ENCODE results near the gene RANBP9. TPM values are rescaled to one million over a fixed set of nuclear protein-coding genes. Genes with fewer than 3 reads are reported as not detected.
A peak's percentile ranks its signal among the peaks of the same experiment; 100 is the strongest.

RANBP9 gene
- total RNA-seq, 2 donors from 2014 or later = 28.4 TPM

DNA sequence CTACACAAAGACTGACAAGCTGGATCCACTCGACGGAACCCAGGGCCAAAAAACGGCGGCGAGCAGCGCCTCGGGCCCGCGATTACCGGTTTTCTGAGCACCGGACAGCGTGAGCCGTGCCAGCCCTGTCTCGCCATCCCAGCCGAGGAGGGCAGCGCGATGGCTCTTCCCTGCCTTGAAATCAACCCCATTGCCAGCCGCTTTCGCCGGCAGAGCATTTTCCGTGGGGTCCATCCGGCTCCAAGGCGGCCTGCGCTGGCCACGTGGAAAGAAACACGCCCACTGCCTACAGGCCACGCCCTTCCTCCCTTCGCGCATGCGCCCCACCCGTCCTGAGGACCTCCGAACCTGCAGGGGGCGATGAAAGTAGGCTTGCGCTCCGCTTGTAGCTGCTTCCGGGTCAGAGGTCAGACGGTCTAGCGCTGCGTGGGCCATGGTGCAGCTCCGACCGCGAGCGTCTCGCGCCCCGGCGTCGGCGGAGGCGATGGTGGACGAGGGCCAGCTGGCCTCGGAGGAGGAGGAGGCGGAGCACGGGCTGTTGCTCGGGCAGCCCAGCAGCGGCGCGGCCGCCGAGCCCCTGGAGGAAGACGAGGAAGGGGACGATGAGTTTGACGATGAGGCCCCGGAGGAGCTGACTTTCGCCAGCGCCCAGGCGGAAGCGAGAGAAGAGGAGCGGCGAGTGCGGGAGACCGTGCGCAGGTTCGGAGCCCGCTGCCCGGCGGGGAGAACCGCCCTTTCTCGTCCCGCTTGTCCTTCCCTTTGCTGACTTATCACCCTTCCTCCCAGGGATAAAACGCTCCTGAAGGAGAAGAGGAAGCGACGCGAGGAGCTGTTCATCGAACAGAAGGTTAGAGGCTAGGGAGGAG lies 96.5 kb downstream of the RANBP9 start, which contains the start of gene NOL7:
Gene NOL7 (plus strand): TSS at position 410 of the 866 bp plus-strand sequence. CDS start 24 bp downstream, at position 434.
- no peaks in the 10 kb centered on the region for H3K27me3 ChIP-seq
- peaks cover 26% of the 10 kb centered on the region for H3K36me3 ChIP-seq
- DNase-seq (ENCODE audit: low spot score) = peak; percentile 97
- H3K4me3 ChIP-seq = peak within 1 kb of the TSS; percentile 79 to 80
- H3K9me3 ChIP-seq = no peaks in the 10 kb centered on the region
- peak within 1 kb of the TSS; percentile 88 for H3K27ac ChIP-seq
- H3K4me1 ChIP-seq = peaks cover 0 to 29% of the 10 kb centered on the region in 2 donors
- TF ChIP-seq, protein P1, sequence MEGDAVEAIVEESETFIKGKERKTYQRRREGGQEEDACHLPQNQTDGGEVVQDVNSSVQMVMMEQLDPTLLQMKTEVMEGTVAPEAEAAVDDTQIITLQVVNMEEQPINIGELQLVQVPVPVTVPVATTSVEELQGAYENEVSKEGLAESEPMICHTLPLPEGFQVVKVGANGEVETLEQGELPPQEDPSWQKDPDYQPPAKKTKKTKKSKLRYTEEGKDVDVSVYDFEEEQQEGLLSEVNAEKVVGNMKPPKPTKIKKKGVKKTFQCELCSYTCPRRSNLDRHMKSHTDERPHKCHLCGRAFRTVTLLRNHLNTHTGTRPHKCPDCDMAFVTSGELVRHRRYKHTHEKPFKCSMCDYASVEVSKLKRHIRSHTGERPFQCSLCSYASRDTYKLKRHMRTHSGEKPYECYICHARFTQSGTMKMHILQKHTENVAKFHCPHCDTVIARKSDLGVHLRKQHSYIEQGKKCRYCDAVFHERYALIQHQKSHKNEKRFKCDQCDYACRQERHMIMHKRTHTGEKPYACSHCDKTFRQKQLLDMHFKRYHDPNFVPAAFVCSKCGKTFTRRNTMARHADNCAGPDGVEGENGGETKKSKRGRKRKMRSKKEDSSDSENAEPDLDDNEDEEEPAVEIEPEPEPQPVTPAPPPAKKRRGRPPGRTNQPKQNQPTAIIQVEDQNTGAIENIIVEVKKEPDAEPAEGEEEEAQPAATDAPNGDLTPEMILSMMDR (IDR thresholded peaks at IDR 0.05) = peak; percentile 79 to 88

DNA sequence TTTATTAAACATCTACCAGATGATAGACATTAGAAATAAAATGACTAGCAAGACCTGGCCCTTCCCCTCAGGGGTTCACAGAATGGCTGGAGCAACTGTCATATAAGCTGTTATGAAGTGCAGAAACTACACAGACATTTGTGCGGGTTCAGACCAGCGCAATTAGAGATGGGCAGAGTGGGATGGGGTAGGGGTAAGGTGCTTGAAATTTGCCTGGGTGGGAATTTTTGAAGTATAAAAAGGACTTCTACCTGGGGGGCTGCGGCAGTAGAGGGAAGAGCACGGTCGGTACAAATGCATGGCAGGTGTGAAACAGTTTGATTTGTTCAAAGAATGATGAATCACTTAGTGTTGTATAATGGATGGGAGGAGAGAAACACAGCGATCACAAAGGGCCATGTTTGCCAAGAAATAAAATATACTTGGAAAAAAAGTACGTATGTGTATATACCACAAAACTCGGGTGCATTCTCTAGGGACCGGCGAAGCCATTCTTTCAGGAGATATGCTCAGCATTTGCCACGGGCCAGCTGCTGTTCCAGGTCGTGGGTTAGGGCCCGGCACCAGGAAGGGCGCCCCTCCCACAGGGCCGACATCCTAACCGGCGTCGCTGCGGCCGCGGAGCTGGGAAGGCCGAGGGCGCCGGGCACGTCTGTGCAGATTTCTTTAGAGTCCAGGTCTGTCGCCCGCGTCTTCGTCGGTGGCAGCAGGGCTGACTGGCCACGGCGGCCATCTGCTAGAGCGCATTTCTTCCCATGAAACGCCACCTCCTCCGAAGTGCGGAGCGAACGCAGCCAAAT lies 97.3 kb downstream of the RANBP9 start:
- peak; percentile 65 for DNase-seq (ENCODE audit: low spot score)
- Histone ChIP-seq H3K4me1 (peaks cover 0 to 29% of the 10 kb centered on the region in 2 donors), H3K27me3 (no peaks in the 10 kb centered on the region), H3K36me3 (peaks cover 19% of the 10 kb centered on the region), H3K9me3 (no peaks in the 10 kb centered on the region), H3K27ac (peak overlapping the region; percentile 88), H3K4me3 (peak overlapping the region; percentile 79 to 80)
- TF ChIP-seq, protein P1 (IDR thresholded peaks at IDR 0.05) = no peak

DNA sequence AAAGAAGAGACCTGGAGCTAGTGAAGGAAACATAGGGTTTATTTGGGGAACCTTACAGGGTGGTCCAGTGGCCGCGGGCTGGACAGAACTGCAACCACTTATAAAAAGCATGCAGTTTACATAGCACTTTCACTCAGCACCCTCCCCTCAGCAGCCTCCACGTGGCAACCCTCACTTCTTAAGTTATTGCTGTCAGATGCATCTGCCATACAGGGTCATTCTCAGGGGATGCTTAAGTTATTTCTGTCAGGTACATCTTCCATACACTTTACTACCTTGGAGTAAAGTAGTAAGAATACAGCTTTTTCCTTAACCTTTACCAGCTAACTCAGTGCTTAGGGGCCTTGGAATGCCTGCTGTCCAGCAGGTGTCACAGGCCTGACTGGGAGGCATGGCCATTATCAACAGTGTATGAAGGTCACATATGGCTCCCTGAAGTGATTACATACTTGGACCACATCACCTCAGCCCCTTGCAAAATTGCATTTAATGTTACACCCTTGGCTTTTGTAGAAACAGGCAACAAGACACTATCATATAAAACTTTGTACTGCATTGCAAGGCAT lies 98.5 kb downstream of the RANBP9 start:
- Histone ChIP-seq H3K36me3 (peaks cover 9% of the 10 kb centered on the region), H3K27ac (peak overlapping the region in 1 of 2 donors; percentile 87), H3K27me3 (no peaks in the 10 kb centered on the region), H3K4me3 (no peak overlapping the region), H3K9me3 (no peaks in the 10 kb centered on the region), H3K4me1 (peaks cover 0 to 29% of the 10 kb centered on the region in 2 donors)
- DNase-seq (ENCODE audit: low spot score) = no peak
- TF ChIP-seq, protein P1 (IDR thresholded peaks at IDR 0.05) = no peak

DNA sequence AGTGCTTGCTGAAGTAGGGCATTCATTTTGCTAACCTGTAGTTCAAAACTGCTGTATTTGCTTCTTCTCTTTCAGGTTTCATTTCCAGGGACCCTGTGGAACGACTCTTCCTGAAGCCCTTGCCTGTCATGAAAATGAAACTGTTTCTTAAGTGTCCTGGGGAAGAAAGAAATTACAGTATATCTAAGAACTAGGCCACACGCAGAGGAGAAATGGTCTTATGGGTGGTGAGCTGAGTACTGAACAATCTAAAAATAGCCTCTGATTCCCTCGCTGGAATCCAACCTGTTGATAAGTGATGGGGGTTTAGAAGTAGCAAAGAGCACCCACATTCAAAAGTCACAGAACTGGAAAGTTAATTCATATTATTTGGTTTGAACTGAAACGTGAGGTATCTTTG lies 99.9 kb downstream of the RANBP9 start:
- Histone ChIP-seq H3K9me3 (no peaks in the 10 kb centered on the region), H3K27ac (peak overlapping the region; percentile 50 to 87), H3K4me1 (peaks cover 0 to 21% of the 10 kb centered on the region in 2 donors), H3K27me3 (no peaks in the 10 kb centered on the region), H3K36me3 (no peaks in the 10 kb centered on the region), H3K4me3 (no peak overlapping the region)
- DNase-seq (ENCODE audit: low spot score) = no peak
- TF ChIP-seq, protein P1 (IDR thresholded peaks at IDR 0.05) = no peak

DNA sequence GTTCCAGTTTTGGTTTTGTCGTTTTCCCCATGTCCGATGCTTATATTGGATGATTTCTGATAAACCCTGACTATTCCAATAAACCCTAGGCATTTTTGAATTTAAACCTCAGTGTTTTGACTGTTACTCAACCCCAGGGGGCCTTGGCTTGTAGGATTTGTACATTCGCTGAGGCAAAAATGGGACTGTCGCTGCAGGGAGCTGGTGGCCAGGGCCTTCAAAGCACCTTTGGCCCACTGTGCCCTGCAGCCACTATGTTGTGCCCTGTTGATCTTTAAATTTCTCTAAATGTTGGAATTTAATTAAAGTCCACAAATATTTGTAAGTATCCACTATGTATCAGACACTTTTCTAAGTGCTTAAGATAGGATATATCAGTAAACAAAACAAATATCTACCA lies 106.0 kb downstream of the RANBP9 start:
- Histone ChIP-seq H3K9me3 (no peaks in the 10 kb centered on the region), H3K4me1 (no peaks in the 10 kb centered on the region), H3K4me3 (no peak overlapping the region), H3K36me3 (peaks cover 44% of the 10 kb centered on the region), H3K27ac (no peak overlapping the region), H3K27me3 (no peaks in the 10 kb centered on the region)
- TF ChIP-seq, protein P1 (IDR thresholded peaks at IDR 0.05) = no peak
- no peak for DNase-seq (ENCODE audit: low spot score)
